HG03342 (cell line): ENCODE data around the gene DPF3.

Source experiments
- ATAC-seq: cut with Tn5 transposase; IDR thresholded peaks from one replicate; pipeline ENCODE4 v1.9.1; 2021; ENCODE audit warnings: mild to moderate bottlenecking, moderate library complexity; ENCODE audit not compliant: unreplicated experiment

Gene DPF3

DNA sequence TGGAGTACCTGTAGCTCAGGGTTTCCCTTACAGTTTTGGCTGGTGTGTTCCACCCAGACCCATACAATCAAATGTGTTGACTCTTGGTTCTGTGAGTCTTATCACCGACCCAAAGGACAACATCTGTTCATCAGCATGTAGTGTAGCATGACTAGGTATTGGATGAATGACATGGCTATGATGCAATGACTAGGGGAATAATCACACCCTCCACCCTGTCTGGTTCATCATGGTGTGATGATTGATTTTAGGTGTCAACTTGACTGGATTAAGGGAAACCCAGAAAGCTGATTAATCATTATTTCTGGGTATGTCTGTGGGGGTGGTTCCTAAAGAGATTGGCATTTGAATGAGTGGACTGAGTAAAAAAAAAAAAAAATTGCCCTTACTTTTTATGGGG is 311.3 kb downstream of the DPF3 start:
- ATAC-seq, result no peak

DNA sequence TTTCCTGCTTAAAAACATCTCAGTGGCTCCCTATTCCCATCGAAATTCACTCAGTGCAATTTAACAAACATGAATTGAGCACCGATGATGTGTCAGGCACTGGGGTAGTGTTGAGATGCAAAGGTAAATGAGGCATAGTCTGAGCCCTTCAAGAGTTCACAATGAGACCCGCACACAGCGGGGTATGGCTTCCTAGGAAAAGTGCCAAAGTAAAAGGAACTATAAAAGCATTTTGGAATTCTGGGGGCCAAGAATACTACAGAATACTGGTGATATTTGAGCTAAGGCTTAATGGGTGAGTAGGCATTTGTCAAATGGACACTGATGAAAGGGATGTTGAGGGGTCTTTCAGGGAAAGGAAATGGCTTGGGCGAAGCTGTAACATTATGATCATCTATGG is 315.4 kb downstream of the DPF3 start:
- no peak for ATAC-seq

DNA sequence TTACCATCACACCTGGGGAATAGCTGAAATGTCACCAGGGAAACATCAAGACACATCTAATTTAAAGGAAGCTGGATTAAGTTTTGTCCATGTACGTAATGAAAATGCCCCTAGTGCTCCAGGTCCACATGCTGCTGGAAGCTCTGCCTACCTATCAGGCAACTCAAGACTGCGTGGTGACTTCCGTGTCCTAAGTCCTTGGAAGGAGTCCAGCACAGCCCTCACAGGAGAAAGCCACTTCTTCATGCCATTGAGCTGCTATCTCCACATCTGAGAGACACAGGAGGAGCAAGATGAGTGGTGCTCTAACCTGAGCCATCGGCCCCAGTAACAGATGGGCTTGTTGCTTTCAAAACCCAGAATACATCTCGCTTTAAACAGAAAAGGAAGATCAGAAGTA is 316.4 kb downstream of the DPF3 start:
- ATAC-seq, result no peak

DNA sequence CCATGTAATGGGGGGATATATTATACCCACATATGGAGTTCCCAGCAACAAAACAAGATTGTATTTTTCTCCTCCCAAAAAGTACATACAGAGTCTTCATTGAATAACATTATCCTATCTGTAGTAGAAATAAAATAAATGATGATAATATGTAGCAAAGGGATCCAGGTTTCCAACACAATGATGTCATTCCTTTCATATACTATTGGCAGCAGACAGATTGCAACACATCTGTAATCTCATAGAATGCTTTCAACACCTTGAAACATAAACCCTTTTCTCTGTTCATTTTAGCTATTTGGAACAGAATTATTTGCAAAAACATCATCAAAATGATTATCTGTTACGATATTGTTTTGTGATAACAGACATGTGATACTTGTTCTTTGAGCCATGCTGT is 317.6 kb downstream of the DPF3 start:
- no peak for ATAC-seq

DNA sequence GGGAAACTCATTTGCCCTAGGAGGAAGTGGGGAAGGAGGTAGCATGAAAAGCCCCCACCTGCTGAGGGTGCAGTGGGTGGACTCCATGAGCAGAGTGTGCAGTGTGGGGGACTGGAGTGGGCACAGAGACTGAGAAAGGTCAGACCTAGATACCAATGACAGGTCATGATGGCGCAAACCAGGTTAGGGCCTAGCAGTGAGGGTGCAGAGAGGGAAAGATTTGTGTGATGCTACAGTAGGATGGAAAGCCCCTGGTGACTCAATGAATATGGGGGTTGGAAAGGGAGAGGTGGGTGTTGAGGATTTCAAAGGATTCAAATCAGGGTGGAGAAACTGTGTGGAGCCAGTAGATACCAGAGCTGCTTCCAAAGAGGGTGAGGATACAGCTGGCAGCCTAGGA is 319.2 kb downstream of the DPF3 start:
- no peak for ATAC-seq

DNA sequence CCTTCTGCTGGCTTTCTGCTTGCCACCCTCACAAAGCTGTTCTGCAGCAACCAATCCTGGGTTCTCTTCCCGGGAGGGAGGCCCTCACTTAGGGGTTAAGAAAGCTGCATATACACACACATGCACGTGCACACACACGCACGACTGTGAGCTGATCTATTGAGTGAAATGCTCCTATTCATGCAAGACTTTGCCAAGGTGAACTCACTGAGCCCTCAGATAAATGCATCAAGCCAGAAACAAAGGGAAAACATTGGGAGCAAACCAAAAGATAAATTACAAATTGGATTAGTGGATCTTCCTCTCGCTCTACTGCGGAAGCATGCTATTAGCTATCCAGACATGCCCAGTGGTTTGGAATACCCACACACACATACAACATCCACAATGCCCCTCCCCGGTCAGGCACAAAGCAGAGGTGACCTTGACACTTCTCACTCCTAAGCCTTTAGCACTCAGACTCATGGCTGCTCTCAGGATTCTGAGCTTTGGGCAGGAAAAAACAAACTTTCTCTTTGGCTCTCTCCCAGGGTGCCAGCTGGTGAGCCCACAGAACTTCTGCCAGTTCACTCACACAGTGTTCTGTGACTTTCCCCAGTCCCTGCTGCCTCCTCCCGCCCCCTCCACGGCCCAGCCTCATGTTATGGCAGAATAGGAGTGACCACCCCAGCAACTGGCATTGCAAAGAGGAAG is 320.0 kb downstream of the DPF3 start:
- no peak for ATAC-seq
